CD8-positive, alpha-beta memory T cell (primary cell): ENCODE data around the gene MIA3. TPM values are rescaled to one million over a fixed set of nuclear protein-coding genes. Genes with fewer than 3 reads are reported as not detected.

Experiments used
- CTCF ChIA-PET: fragments of 350-600 bp; sonication (Branson Sonifier 250); formaldehyde crosslinking; loops from one replicate; lab custom pipeline; 2021; ENCODE audit warnings: antibody characterized with exemption; lab: Charles Lee
- POLR2A ChIA-PET: fragments of 350-600 bp; sonication (Branson Sonifier 250); formaldehyde crosslinking; loops from one replicate; lab custom pipeline; 2021; ENCODE audit warnings: antibody characterized with exemption; lab: Charles Lee
- DNase-seq, 5 donors: peaks; one replicate each; pipeline versions ENCODE4 v3.0.0 to v3.0.0-alpha.2; 2020 to 2022; ENCODE audit warnings: mixed read lengths in 1 of 5
- H3K27ac ChIP-seq: one replicate; pipeline ENCODE4 v1.7.0; 2013; ENCODE audit warnings: low read depth, mild to moderate bottlenecking, low read length, moderate library complexity
- H3K27me3 ChIP-seq: 2 replicates; pipeline ENCODE4 v1.7.0; 2013; ENCODE audit warnings: low read length, mild to moderate bottlenecking; ENCODE audit not compliant: insufficient read depth, poor library complexity, severe bottlenecking
- H3K36me3 ChIP-seq: 2 replicates; pipeline ENCODE4 v1.7.0; 2013; ENCODE audit warnings: mild to moderate bottlenecking, low read length, moderate library complexity; ENCODE audit not compliant: insufficient read depth
- H3K4me1 ChIP-seq: 2 replicates; pipeline ENCODE4 v1.7.0; 2013; ENCODE audit warnings: mild to moderate bottlenecking, low read length, moderate library complexity; ENCODE audit not compliant: insufficient read depth
- H3K4me3 ChIP-seq: 2 replicates; pipeline ENCODE4 v1.7.0; 2013; ENCODE audit warnings: mild to moderate bottlenecking, low read length
- H3K9me3 ChIP-seq: 2 replicates; pipeline ENCODE4 v1.7.0; 2013; ENCODE audit warnings: mild to moderate bottlenecking, low read length
- H3K27ac Mint-ChIP-seq, 8 donors: one replicate each; pipeline ENCODE4 v1.8.0; 2020 to 2021; ENCODE audit warnings: mixed read lengths in 8 of 8, mild to moderate bottlenecking in 6 of 8, inconsistent platforms in 3 of 8, moderate library complexity in 3 of 8
- H3K27me3 Mint-ChIP-seq, 2 donors: one replicate each; pipeline ENCODE4 v1.8.0; 2020 to 2021; ENCODE audit warnings: mixed read lengths in 2 of 2, mild to moderate bottlenecking in 1 of 2, moderate library complexity in 1 of 2
- H3K36me3 Mint-ChIP-seq, 3 donors: one replicate each; pipeline ENCODE4 v1.8.0; 2020 to 2021; ENCODE audit warnings: mixed read lengths in 3 of 3, inconsistent platforms in 1 of 3, mild to moderate bottlenecking in 1 of 3
- H3K4me1 Mint-ChIP-seq, 3 donors: one replicate each; pipeline ENCODE4 v1.8.0; 2020 to 2021; ENCODE audit warnings: mixed read lengths in 3 of 3, inconsistent platforms in 1 of 3, mild to moderate bottlenecking in 1 of 3
- H3K4me3 Mint-ChIP-seq, 7 donors: one replicate each; pipeline ENCODE4 v1.8.0; 2020 to 2021; ENCODE audit warnings: mixed read lengths in 7 of 7, mild to moderate bottlenecking in 6 of 7, moderate library complexity in 4 of 7, inconsistent platforms in 2 of 7
- H3K9me3 Mint-ChIP-seq, 5 donors: one replicate each; pipeline ENCODE4 v1.8.0; 2020 to 2022; ENCODE audit warnings: mixed read lengths in 5 of 5, mild to moderate bottlenecking in 3 of 5, moderate library complexity in 2 of 5, inconsistent platforms in 1 of 5
- polyA plus RNA-seq: library from polyadenylated mRNA; unstranded; fragments of 300-500 nt; fragmentation: Illumina TruSeq; gene quantifications from one replicate; pipeline ENCODE4 v1.2.3, GENCODE V29; 2021
- total RNA-seq, 2 experiments: library from RNA; stranded (reverse); gene quantifications; one replicate each; pipeline ENCODE4 v1.2.3, GENCODE V29; 2021

The MIA3 gene
- total and polyA plus RNA-seq, 3 experiments from 2014 or later = 35.8 to 69.5 (median 43.2) TPM

DNA sequence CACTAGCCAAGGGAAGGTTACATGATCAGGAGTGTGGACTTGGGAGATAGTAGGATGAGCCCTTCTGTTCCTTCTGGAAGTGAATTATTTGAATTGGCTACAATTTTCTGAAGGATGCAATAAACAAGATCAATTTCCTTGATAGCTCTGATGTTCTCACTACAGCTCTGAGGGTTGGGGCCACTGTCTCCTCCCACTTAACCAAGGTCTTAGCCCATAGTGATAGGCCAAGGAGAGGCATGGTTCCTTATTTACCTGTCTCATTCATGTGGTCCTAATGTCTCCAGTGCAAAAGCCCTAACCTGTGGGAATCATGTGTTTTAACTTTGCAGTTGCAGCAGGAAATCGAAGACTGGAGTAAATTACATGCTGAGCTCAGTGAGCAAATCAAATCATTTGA lies 34.8 kb downstream of the MIA3 start:
- Mint-ChIP-seq H3K27ac (peak overlapping the region; percentile 38 to 97 (median 92)), H3K4me3 (no peak overlapping the region), H3K36me3 (peaks cover 13 to 84% (median 25%) of the 10 kb centered on the region in 3 donors), H3K4me1 (peaks cover 47 to 64% (median 60%) of the 10 kb centered on the region in 3 donors), H3K9me3 (no peaks in the 10 kb centered on the region), H3K27me3 (no peaks in the 10 kb centered on the region)
- H3K9me3 ChIP-seq = no peaks in the 10 kb centered on the region
- H3K27ac ChIP-seq = no peak overlapping the region
- no peak for DNase-seq
- H3K4me1 ChIP-seq = peaks cover 25% of the 10 kb centered on the region
- H3K4me3 ChIP-seq = no peak overlapping the region
- CTCF ChIA-PET = interaction anchor here (0.9 to 1.3 kb wide), 5 partner anchors 8 to 65 kb away, joined by 3 to 5 read pairs (median 4); no protein-coding TSS in a partner anchor
- peaks cover 52% of the 10 kb centered on the region for H3K36me3 ChIP-seq
- POLR2A ChIA-PET = interaction anchor here (0.9 to 1.3 kb wide), 2 partner anchors 8 to 61 kb away, joined by 3 to 5 read pairs; no protein-coding TSS in a partner anchor
- no peaks in the 10 kb centered on the region for H3K27me3 ChIP-seq

- Mint-ChIP-seq H3K27ac (peak overlapping the region; percentile 80 to 97 (median 92)), H3K9me3 (no peaks in the 10 kb centered on the region), H3K36me3 (peaks cover 13 to 85% (median 28%) of the 10 kb centered on the region in 3 donors), H3K27me3 (no peaks in the 10 kb centered on the region), H3K4me1 (peaks cover 44 to 59% (median 54%) of the 10 kb centered on the region in 3 donors), H3K4me3 (peak overlapping the region in 2 of 7 donors; percentile 13 to 21)
- H3K36me3 ChIP-seq = peaks cover 57% of the 10 kb centered on the region
- DNase-seq = peak in 1 of 5 donors; percentile 12
- no peak overlapping the region for H3K4me3 ChIP-seq
- H3K27ac ChIP-seq = no peak overlapping the region
- CTCF ChIA-PET = interaction anchor here (0.9 to 1.5 kb wide), 7 partner anchors 9 to 188 kb away, joined by 3 to 5 read pairs (median 3); no protein-coding TSS in a partner anchor
- POLR2A ChIA-PET = interaction anchor here (0.9 to 1.3 kb wide), 2 partner anchors 9 to 60 kb away, joined by 3 to 5 read pairs; no protein-coding TSS in a partner anchor
- peaks cover 25% of the 10 kb centered on the region for H3K4me1 ChIP-seq
- no peaks in the 10 kb centered on the region for H3K9me3 ChIP-seq
- H3K27me3 ChIP-seq = no peaks in the 10 kb centered on the region
Observed at GRCh38 chr1:222653178-222653827, 35.4 kb downstream of the MIA3 start.

DNA sequence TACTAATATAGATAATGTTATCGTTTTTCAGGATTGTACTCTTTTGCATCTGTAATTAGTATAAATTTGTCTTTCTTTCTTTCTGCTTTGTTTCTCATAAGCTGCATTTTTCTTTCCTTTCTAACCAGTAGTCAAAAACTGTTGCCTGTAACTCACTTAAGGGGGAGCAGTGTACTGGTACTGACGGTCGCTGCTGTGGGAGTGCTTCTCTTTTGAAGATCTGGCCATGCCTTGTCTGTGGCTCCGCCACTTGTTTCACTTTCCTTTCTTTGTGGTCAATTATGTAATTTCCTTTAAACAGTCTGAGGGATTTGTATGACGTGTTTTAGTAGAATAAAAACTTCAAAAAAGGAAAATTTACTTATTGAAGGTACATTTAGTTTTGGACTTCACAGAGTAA lies 37.0 kb downstream of the MIA3 start:
- CTCF ChIA-PET = interaction anchor here (0.8 to 1.5 kb wide), 6 partner anchors 9 to 190 kb away, joined by 3 to 4 read pairs (median 3); no protein-coding TSS in a partner anchor
- H3K36me3 ChIP-seq = peaks cover 71% of the 10 kb centered on the region
- H3K27me3 Mint-ChIP-seq = no peaks in the 10 kb centered on the region

DNA sequence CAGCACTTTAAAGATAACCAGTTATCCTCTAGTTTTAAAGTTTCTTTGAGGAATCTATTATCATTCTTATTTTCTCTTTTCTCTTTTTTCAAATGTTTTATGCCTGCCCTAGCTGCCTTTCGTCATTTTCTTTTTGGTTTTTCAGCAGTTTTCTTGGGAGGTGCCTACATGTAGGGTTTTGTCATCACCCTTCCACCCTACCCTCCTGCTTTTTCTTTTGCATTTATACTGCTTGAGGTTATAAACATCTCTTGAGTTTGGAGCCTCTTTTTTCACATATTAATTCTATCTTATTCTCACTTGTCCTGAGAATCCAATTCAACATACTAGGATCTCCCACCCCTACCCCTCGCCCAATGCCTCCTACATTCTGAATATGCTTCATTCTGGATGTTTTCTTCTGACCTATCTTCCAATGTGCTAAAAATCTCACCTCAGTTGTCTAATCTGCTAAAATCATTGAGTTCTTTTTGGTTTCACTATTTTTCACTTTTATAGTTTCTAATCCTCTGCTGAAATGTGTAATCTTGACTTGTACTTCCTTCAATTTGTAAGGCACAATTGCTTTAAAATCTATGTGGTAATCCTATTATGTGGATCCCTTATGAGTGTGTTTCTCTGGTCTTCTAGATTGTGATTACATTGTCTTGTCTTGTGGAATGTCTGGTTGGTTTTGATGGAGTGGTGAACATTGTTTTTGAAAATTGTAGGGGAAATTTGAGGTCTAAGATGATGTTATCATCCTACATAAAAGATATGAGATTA lies 38.7 kb downstream of the MIA3 start:
- H3K27me3 Mint-ChIP-seq = no peaks in the 10 kb centered on the region
- no peak for DNase-seq
- H3K4me3 ChIP-seq = no peak overlapping the region
- peak overlapping the region; percentile 54 to 97 (median 93) for H3K27ac Mint-ChIP-seq
- peaks cover 79% of the 10 kb centered on the region for H3K36me3 ChIP-seq
- peaks cover 25% of the 10 kb centered on the region for H3K4me1 ChIP-seq
- H3K27me3 ChIP-seq = no peaks in the 10 kb centered on the region
- peaks cover 20 to 94% (median 38%) of the 10 kb centered on the region in 3 donors for H3K36me3 Mint-ChIP-seq
- ChIA-PET POLR2A (interaction anchor here (1.2 kb wide), 1 partner anchor 56 kb away, joined by 4 read pairs; no protein-coding TSS in a partner anchor), CTCF (interaction anchor here (1.6 kb wide), 1 partner anchor 56 kb away, joined by 5 read pairs; the partner anchor contains the start of genes AIDA and BROX)
- H3K4me3 Mint-ChIP-seq = peak overlapping the region in 2 of 7 donors; percentile 33 to 78
- no peak overlapping the region for H3K27ac ChIP-seq
- H3K4me1 Mint-ChIP-seq = peaks cover 41 to 57% (median 50%) of the 10 kb centered on the region in 3 donors
- no peaks in the 10 kb centered on the region for H3K9me3 Mint-ChIP-seq
- no peaks in the 10 kb centered on the region for H3K9me3 ChIP-seq

More for the DNA sequence above, 37.0 kb downstream of the MIA3 start:
- Histone ChIP-seq H3K27me3 (no peaks in the 10 kb centered on the region), H3K4me3 (peak overlapping the region; percentile 16), H3K9me3 (no peaks in the 10 kb centered on the region), H3K27ac (peak overlapping the region; percentile 73), H3K4me1 (peaks cover 25% of the 10 kb centered on the region)
- H3K27ac Mint-ChIP-seq = peak overlapping the region; percentile 80 to 97 (median 92)
- POLR2A ChIA-PET = interaction anchor here (0.6 to 1.5 kb wide), 2 partner anchors 9 to 58 kb away, joined by 4 to 6 read pairs; no protein-coding TSS in a partner anchor
- H3K9me3 Mint-ChIP-seq = no peaks in the 10 kb centered on the region
- H3K4me1 Mint-ChIP-seq = peaks cover 41 to 55% (median 50%) of the 10 kb centered on the region in 3 donors
- peak overlapping the region; percentile 12 to 64 (median 54) for H3K4me3 Mint-ChIP-seq
- DNase-seq = peak; percentile 57 to 88 (median 84)
- peaks cover 17 to 93% (median 36%) of the 10 kb centered on the region in 3 donors for H3K36me3 Mint-ChIP-seq

GRCh38 chr1:222657899-222658298 lies 40.0 kb downstream of the MIA3 start:
- Histone ChIP-seq H3K36me3 (peaks cover 81% of the 10 kb centered on the region), H3K4me3 (no peak overlapping the region), H3K27me3 (no peaks in the 10 kb centered on the region), H3K9me3 (no peaks in the 10 kb centered on the region), H3K4me1 (peaks cover 25% of the 10 kb centered on the region), H3K27ac (no peak overlapping the region)
- H3K27ac Mint-ChIP-seq = peak overlapping the region in 7 of 8 donors; percentile 7 to 94 (median 69)
- H3K36me3 Mint-ChIP-seq = peaks cover 20 to 94% (median 38%) of the 10 kb centered on the region in 3 donors
- no peaks in the 10 kb centered on the region for H3K27me3 Mint-ChIP-seq
- no peak overlapping the region for H3K4me3 Mint-ChIP-seq
- DNase-seq = no peak
- H3K4me1 Mint-ChIP-seq = peaks cover 36 to 50% (median 44%) of the 10 kb centered on the region in 3 donors
- POLR2A ChIA-PET = interaction anchor here (1.2 kb wide), 1 partner anchor 55 kb away, joined by 4 read pairs; no protein-coding TSS in a partner anchor
- CTCF ChIA-PET = interaction anchor here (1.6 kb wide), 1 partner anchor 55 kb away, joined by 5 read pairs; the partner anchor contains the start of genes AIDA and BROX
- no peaks in the 10 kb centered on the region for H3K9me3 Mint-ChIP-seq

- peak overlapping the region in 1 of 8 donors; percentile 64 for H3K27ac Mint-ChIP-seq
- H3K4me1 ChIP-seq = no peaks in the 10 kb centered on the region
- H3K27me3 Mint-ChIP-seq = no peaks in the 10 kb centered on the region
- H3K4me3 ChIP-seq = no peak overlapping the region
- H3K27me3 ChIP-seq = no peaks in the 10 kb centered on the region
- peaks cover 11 to 90% (median 31%) of the 10 kb centered on the region in 3 donors for H3K36me3 Mint-ChIP-seq
- no peak overlapping the region for H3K27ac ChIP-seq
- DNase-seq = no peak
- ChIA-PET POLR2A (no interaction called here), CTCF (interaction anchor here (1.1 kb wide), 1 partner anchor 9 kb away, joined by 3 read pairs; no protein-coding TSS in a partner anchor)
- H3K36me3 ChIP-seq = peaks cover 75% of the 10 kb centered on the region
- H3K9me3 ChIP-seq = no peaks in the 10 kb centered on the region
- H3K4me1 Mint-ChIP-seq = peaks cover 0 to 5% (median 5%) of the 10 kb centered on the region in 3 donors
- no peak overlapping the region for H3K4me3 Mint-ChIP-seq
- no peaks in the 10 kb centered on the region for H3K9me3 Mint-ChIP-seq
Observed at GRCh38 chr1:222663431-222663934, 45.6 kb downstream of the MIA3 start.

GRCh38 chr1:222665964-222666363 lies 48.1 kb downstream of the MIA3 start:
- Mint-ChIP-seq H3K4me1 (peaks cover 10 to 19% (median 17%) of the 10 kb centered on the region in 3 donors), H3K27me3 (no peaks in the 10 kb centered on the region), H3K36me3 (peaks cover 6 to 80% (median 28%) of the 10 kb centered on the region in 3 donors), H3K27ac (no peak overlapping the region), H3K4me3 (no peak overlapping the region), H3K9me3 (no peaks in the 10 kb centered on the region)
- peaks cover 51% of the 10 kb centered on the region for H3K36me3 ChIP-seq
- no peaks in the 10 kb centered on the region for H3K27me3 ChIP-seq
- ChIA-PET CTCF (no interaction called here), POLR2A (no interaction called here)
- H3K9me3 ChIP-seq = no peaks in the 10 kb centered on the region
- peaks cover 3% of the 10 kb centered on the region for H3K4me1 ChIP-seq
- no peak overlapping the region for H3K4me3 ChIP-seq
- no peak for DNase-seq
- H3K27ac ChIP-seq = no peak overlapping the region
